ENCODE results near the gene PGAP6.
"Not testable (repeated sequence)": the region's sequence is repeated elsewhere in the genome, so short reads cannot be mapped to it uniquely, and the experiment has no call there.

PGAP6 gene

DNA sequence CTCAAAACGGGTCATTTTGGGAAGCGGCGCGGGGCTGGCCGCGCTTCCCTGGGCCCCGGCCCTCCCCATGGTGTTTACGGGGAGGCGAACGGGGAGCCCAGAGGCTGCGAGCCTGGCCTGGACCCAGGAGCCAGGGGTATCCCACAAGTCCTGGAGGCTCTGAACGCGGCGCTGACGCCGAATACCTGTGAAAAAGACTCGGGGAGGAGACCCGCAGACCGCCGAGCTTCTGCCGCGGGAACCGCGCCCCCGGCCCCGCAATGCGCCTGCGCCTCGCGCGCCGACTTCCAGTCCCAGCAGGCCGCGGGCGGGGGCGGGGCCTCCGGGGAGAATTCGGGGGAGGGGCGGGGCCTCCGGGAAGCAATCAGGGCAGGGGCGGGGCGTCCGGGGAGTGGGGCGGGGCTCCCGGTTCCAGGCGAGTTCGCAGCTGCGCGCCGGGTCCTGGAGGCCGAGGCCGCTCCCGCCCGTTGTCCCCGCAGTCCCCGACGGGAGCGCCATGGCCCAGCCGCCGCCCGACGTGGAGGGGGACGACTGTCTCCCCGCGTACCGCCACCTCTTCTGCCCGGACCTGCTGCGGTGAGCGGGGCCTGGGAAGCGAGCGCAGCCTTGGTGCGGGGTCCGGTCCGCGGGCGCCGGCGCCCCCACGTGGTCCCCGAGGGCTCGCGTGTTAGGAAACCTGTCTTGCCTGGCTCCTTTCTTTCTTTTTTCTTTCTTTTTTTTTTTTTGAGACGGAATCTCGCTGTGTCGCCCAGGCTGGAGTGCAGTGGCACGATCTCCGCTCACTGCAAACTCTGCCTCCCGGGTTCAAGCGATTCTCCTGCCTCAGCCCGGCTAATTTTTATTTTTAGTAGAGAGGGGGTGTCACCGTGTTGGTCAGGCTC, 19.9 kb upstream of the PGAP6 start, which contains the start of gene DECR2:
DECR2 (plus strand) TSS at position 418 of the 881 bp plus-strand sequence; CDS start at position 497, 79 bp downstream.
- DNase-seq (ENCODE audit: low read depth in 2 of 2): peak; percentile 99 to 100

DNA sequence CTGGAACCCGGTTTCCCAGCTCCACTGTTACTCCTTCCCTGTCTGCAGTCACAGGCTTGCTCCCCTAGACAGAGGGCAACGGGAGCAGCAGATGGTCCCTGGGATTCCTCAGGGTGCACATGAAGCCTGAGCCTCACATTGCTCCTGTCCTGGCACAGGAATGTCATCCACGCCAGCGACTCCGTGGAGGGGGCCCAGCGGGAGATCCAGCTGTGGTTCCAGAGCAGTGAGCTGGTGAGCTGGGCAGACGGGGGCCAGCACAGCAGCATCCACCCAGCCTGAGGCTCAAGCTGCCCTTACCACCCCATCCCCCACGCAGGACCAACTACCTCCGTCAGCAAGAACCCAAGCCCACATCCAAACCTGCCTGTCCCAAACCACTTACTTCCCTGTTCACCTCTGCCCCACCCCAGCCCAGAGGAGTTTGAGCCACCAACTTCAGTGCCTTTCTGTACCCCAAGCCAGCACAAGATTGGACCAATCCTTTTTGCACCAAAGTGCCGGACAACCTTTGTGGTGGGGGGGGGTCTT, 18.3 kb upstream of the PGAP6 start:
- no peak for DNase-seq (ENCODE audit: low read depth in 2 of 2)

DNA sequence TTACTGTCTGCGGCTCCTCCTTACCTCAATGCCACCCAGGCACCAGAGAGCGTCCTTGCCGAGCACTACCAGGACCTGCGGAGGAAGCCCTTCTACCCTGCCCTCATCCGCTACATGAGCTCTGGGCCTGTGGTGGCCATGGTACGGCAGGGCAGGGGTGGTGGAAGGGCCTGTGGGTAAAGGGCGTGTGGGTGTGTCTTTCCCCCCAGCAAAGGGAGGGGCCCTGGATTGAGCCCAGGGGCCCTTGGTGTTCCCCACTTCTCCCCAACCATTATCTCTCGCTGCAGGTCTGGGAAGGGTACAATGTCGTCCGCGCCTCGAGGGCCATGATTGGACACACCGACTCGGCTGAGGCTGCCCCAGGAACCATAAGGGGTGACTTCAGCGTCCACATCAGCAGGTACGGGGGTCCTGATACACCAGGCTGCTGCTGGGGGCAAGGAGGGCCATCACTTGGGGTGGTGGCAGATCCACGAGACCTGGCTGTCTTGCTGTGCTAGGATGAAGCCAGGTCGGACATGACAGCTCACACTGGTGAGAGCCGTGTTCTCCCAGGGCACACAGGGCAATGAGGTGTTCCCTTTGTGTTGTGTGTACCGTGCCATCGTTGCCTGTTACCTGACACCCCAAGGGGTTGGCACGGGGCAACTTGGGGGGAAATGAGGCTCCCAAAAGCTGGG, 17.7 kb upstream of the PGAP6 start:
- no peak for DNase-seq (ENCODE audit: low read depth in 2 of 2)

DNA sequence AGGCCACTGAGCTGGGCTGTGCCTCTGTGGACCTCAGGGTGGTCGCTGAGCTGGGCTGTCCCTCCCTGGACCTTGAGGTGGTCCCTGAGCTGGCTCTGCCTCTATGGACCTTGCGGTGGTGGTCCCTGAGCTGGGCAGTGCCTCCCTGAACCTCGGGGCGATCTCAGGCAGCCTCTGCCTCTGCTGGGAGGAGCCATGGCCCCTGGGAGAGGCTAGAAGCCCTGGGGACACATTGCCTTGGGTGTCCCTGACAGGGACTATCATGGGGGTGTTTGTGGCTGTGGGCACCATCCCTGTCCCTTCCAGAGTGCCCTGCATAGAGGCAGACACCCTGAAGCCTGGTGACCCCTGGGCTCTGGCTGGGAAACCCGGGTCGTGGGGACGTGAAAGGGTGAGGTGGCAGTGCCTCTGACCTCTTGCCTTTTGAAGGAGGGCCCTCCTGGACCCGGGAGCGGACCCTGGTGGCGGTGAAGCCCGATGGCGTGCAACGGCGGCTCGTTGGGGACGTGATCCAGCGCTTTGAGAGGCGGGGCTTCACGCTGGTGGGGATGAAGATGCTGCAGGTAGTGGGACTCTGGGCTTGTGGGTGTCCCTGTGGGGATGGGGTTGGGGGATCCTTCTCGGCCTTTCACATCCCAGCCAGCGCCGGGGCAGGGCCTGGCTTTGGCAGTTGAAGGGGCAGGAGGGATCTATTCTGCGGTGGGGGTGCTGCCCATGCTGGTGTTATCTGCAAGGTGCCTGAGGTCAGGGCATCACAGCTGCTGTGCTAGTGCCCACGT, 17.0 kb upstream of the PGAP6 start:
- no peak for DNase-seq (ENCODE audit: low read depth in 2 of 2)

DNA sequence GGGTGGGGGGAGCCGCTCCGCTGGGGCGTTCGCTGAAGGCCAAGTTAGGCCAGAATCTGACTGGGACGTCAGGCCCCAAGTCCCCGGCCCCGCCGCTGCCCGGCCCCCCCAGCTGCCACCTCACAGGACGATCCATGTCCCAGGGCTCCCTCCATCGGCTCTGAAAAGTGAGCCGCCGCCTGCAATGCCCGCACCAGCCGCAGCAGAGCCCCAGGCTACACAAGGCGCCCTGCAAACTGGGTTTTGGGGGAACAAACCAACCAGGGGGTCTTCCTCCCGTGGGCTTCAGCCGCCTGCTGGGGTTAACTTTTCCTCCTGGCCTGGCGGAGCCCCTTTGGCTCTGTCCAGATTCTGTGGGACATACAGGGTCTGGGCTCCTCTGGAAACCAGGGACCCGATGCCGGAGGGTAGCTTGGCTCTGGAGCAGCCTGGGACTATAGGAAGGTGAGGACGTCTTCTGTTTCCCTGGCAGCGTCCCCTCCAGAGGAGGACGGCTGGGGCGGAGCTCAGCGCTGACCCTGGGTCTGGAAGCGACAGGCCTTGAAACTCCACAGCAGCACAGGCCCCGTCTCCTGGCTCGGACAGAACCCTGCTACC, 16.1 kb upstream of the PGAP6 start:
- no peak for DNase-seq (ENCODE audit: low read depth in 2 of 2)

DNA sequence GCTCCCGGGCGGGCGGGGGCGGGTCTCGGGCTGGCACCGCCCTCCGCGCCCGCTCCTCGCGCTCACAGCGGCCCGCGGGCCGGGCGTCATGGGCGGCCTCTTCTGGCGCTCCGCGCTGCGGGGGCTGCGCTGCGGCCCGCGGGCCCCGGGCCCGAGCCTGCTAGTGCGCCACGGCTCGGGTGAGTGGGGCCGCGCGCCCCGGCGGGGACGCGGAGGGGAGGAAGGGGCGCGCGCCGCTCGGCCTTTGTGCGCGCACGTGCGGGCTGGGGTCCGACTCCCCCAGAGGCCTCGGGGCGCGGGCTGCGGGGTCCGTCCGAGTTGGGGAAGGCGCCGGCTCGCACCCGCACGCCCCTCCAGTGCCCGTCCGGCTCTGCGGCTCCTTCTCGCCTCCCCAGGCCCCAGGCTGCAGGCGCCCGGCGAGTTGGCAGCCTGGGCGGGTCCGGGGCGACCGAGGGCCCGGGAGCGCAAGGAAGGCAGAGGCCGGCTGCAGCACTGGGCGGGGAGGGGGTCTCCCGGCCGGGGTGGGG, 15.4 kb upstream of the PGAP6 start, which contains the start of gene NME4:
NME4 (plus strand) TSS at position 65 of the 527 bp plus-strand sequence; CDS start at position 89, 24 bp downstream.
- no peak for DNase-seq (ENCODE audit: low read depth in 2 of 2)

DNA sequence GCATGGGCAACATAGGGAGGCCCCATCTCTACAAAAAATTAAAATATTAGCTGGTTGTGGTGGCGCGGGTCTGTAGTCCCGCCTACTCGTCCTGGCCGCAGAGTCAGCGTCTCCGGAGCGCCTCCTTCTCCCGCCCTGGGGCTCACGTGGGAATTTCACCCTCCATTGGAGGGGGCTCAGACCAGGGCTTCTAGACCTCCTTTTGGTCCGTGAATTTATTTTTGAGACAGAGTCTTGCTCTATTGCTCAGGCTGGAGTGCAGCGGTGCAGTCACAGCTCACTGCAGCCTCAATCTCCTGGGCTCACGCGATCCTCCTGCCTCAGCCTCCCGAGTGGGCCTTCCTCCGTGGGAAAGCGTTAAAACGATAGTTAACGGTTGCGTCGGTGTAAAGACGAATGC, 14.8 kb upstream of the PGAP6 start:
- no peak for DNase-seq (ENCODE audit: low read depth in 2 of 2)

DNA sequence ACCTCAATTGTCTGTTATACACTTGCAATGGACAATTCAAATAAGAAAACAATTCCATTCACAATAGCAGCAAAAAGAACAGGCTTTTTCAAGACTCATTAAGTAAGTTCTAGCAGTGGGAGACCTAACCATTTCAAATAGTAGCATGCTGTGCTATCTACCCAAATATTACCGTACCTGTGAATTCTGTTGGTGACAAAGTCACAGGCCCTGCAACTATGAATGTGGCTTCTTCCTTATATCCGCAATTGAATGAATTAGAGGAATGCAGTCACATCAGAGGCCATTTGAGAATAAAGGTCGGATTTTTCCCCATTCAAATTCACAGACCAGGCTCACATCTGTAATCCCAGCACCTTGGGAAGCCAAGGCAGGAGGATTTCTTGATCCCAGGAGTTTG, 14.4 kb upstream of the PGAP6 start:
- no peak for DNase-seq (ENCODE audit: low read depth in 2 of 2)

DNA sequence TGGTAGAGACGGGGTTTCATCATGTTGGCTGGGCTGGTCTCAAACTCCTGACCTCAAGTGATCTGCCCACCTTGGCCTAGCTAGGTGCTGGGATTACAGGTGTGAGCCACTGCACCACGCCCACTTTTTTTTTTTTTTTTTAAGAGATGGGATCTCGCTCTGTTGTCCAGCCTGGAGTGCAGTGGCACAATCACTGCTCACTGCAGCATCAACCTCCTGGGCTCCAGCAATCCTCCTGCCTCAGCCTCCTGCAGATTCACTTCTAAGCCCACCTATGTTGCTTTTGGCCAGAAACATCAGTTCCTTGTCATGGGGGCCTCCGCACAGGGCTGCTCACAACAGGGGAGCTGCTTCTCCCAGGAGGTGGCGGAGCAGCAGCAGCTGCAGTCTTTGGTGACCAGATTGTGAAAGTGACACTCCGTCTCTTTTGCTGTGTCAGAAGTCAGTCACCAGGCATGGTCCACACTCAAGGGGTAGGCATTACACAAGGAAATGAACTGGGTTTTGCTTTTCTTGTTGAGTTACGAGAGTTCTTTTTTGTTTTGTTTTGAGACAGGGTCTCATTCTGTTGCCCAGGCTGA, 10.8 kb upstream of the PGAP6 start:
- DNase-seq (ENCODE audit: low read depth in 2 of 2): no peak

DNA sequence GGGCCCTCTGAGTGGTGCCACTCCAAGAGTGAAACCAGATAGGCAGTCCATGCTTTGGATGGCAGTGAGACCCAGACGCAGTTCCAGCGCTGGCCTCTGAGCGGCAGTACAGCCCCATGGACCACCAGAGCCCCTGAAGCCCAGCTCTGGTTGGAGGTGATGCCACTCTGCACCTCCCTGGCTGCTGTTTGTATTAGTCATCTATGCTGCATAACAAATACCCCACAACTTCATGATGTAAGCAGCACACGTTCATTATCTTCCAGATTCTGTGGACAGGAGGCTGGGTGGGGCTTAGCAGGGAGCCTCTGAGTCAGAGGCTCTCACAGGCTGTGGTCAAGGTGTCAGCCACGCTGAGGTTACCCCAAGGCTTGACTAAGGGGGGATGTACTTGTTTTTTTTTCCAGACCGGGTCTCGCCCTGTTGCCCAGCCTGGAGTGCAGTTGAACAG, 10.1 kb upstream of the PGAP6 start:
- peak; percentile 73 to 76 for DNase-seq (ENCODE audit: low read depth in 2 of 2)

DNA sequence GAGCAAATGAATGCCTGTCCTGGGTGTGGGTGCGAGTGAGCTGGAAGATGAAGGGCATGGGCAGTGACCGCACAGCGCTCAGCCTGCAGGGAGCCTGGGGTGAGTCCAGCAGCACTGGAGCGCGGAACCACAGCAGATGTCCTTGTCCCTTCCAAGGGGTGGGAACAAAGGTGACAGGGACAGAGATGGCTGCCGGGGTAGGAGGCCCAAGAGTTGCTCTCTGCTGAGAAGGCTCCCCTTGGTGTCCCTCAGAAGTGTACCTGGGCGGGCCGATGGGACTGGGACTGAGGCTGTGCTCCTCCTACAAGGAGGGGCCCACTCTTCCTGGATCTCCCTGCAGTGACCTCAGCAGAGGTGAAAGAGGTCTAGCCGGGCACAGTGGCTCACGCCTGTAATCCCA, 7.6 kb upstream of the PGAP6 start:
- no peak for DNase-seq (ENCODE audit: low read depth in 2 of 2)

DNA sequence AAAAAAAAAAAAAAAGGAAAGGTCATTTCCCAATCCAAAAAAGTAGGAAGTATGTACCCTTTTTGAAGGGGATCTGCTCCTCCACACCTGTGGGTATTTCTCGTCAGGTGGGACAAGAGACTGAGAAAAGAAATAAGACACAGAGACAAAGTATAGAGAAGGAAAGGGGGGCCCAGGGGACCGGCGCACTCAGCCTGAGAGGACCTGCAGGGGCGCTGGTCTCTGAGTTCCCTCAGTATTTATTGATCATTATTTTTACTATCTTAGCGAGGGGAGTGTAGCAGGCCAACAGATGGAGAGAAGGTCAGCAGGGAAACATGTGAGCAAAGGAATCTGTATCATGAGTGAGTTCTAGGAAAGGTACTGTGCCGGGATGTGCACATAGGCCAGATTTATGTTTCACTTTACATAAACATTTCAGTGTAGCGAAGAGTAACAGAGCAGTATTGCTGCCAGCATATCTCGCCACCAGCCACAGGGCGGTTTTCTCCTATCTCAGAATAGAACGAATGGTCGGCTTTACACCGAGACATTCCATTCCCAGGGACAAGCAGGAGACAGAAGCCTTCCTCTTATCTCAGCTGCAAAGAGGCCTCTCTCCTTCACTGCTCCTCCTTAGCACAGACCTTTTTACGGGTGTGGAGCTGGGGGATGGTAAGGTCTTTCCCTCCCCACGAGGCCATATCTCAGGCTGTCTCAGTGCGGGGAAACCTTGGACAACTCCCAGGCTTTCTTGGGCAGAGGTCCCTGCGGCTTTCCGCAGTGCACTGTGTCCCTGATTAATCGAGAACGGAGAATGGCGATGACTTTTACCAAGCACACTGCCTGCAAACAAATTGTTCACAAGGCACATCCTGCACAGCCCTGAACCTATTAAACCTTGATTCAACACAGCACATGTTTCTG, 6.2 kb upstream of the PGAP6 start:
- not testable (repeated sequence) for DNase-seq (ENCODE audit: low read depth in 2 of 2)

DNA sequence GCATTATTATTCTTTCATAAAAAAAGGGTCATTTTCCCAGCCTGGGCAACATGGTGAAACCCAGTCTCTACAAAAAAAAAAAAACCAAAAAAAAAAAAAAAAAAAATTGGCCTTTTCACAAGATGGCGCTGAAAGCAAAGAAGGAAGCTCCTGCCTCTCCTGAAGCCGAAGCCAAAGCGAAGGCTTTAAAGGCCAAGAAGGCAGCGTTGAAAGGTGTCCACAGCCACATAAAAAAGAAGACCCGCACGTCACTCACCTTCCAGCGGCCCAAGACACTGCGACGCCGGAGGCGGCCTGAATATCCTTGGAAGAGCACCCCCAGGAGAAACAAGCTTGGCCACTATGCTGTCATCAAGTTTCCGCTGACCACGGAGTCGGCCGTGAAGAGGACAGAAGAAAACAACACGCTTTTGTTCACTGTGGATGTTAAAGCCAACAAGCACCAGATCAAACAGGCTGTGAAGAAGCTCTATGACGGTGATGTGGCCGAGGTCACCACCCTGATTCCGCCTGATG, 4.9 kb upstream of the PGAP6 start:
- no peak for DNase-seq (ENCODE audit: low read depth in 2 of 2)

DNA sequence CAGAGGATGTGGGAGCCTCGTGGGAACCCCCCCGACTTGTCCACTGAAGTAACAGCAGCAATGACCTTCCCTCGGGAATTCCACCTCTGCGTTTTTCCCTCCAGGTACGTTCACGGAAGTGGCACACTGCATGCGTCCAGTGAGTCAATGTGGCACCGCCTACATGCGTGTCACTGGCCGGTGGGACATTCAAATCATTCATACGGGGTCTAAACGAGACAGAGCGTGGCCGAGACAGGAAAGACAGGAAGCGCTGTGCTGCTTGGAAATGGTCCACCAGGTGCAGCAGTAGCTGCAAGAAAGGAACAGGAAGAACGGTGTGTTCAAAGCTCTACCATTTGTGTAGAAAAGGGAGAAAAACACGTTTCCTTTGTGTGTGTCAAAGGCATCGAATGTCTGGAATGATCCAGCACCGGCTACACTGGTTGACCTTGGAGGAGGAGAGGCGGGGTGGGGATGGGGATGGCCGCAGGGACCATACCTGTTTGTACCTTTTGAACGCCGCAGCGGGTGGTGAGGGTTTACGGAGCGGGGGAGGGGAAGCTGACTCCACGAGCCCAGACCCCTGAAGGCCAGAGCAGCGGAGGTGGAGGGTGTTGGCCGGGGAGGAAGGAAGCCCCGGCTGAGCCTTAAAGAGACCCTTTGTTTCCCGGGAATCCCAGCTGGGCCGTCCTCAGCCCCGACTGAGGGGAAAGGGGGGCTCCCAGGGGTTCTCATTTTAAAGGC, 1.7 kb upstream of the PGAP6 start:
- DNase-seq (ENCODE audit: low read depth in 2 of 2): no peak

DNA sequence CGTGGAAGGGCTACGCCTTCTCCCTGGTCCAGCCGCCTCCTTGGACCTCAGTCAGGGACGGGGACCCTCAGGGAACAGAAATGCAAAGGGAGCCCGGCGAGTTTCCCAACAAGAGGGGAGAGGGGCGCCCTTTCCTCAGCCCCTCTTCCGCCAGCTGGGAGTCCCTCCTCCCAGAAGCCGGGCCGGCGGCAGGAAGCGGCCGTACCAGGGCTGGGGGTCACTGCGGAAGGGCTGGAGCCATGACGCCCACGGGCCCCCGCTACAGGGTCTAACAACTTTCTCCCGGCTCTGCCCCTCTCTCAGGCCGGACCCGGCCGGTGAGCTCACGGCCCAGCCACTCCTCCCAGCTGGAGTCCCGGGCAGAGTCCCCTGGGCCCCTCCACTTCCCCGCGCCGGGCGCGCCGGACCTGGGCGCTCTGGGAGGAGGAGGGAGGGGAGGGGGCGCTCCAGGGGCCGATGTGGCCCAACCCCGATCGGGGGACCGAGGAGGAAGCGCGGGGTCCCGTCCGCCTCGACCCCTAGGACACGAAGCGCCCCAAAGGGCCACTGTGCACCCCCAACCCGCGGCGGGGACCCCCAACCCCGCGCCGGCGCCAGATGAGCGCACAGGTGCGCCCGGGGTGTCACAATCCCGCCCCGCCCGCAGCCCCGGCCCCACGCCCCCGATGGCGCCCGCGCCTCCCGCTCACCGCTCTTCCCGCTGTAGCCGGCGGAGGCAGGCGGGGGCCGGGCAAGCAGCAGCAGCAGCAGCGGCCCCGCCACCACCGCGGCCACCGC, 578 bp downstream of the PGAP6 start:
- no peak for DNase-seq (ENCODE audit: low read depth in 2 of 2)

DNA sequence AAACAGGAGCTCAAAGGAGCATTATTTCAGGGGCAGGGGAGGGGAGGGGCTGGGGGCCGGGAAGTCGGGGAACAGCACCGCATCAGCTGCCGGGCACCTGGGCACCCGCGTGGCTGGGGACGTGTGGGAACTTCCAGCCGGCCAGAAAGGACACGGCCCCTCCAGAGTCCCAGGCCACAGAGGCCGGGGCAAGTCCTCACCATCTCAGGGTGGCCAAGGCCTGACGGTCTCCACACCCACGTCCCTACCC, 1.1 kb downstream of the PGAP6 start:
- no peak for DNase-seq (ENCODE audit: low read depth in 2 of 2)

DNA sequence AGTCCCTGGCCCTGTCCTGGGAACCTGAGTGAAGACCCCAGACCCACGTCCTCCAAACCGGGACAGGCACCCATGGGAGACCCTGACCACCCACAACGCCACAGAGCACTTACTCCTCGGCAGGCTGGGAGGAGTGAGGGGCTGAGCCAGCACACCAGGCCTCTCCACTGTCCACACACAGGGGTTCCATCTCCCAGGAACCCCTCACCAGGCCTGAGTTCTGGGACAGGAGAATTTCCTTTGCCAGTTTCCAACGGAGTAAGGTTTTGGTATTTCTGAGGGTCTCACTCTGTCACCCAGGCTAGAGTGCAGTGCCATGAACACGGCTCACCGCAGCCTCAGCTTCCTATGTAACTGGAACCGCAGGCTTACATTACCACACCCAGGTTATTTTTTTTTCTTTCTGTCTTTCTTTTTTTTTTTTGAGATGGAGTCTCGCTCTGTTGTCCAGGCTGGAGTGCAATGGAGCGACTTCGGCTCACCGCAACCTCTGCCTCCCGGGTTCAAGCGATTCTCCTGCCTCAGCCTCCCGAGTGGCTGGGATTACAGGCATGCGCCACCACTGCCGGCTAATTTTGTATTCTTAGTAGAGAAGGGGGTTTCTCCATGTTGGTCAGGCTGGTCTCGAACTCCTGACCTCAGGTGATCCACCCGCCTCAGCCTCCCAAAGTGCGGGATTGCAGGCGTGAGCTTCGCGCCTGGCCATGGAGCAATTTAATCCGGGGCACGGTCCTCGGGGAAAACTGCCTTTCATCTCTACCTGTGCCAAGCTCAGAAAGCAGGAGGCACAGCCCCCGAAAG, 1.6 kb downstream of the PGAP6 start:
- DNase-seq (ENCODE audit: low read depth in 2 of 2): no peak

Data from stimulated activated CD4-positive, alpha-beta T cell treated with anti-CD3 and anti-CD28 coated beads, Interleukin-4, amount 100 ng/mL, for 48 hours (primary cell).